OCI-LY3 (cell line): Measurements from ENCODE around the gene NINJ1.

ENCODE experiments used
- EZH2phosphoT487 ChIP-seq: fragments of 200-600 bp; shearing (Covaris generic); IDR thresholded peaks from 2 replicates; pipeline ENCODE4 v1.6.1; 2018; ENCODE audit warnings: antibody characterized with exemption, mixed run types, low read depth
- TF ChIP-seq, protein P1 (sequence below): fragments of 200-600, 300-600 bp; sonication (generic); IDR thresholded peaks from 2 replicates; pipeline ENCODE4 v1.5.1; 2014; ENCODE audit warnings: antibody characterized with exemption, low read length, low read depth

DNA sequence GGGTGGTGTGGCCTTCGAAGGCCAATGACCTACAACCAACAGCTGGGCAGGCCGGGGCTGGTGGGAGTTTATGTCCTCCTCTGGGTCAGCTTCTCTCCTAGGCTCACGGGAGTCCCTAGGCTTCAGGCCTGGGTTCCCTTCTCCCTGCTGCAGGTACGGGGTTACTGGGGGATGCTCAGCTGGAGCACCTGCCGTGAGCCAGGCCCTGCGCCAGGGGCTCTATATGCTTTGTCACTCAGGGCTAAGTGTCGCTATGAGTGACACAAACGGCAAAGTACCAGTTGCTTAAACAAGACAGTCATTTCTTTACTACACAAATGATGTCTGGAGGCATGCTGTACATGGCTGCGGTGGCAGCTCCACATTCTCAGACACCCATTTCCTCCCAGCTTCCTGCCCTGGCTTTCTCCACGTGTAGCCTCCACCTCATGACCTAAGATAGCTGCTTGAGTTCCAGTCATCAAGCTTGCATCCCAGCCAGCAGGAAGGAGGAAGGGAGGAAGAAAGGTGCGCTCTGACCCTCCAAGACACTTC is 22.5 kb upstream of the NINJ1 start:
- TF ChIP-seq, protein P1, sequence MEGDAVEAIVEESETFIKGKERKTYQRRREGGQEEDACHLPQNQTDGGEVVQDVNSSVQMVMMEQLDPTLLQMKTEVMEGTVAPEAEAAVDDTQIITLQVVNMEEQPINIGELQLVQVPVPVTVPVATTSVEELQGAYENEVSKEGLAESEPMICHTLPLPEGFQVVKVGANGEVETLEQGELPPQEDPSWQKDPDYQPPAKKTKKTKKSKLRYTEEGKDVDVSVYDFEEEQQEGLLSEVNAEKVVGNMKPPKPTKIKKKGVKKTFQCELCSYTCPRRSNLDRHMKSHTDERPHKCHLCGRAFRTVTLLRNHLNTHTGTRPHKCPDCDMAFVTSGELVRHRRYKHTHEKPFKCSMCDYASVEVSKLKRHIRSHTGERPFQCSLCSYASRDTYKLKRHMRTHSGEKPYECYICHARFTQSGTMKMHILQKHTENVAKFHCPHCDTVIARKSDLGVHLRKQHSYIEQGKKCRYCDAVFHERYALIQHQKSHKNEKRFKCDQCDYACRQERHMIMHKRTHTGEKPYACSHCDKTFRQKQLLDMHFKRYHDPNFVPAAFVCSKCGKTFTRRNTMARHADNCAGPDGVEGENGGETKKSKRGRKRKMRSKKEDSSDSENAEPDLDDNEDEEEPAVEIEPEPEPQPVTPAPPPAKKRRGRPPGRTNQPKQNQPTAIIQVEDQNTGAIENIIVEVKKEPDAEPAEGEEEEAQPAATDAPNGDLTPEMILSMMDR: no peak
- TF ChIP-seq EZH2phosphoT487: no peak
